Measurements from ENCODE around the gene NACAD. TPM values are rescaled to one million over a fixed set of nuclear protein-coding genes. Genes with fewer than 3 reads are reported as not detected.

The NACAD gene
- total and polyA plus RNA-seq, 2 of the 4 experiments (the other 2 are of a cell fraction), result 0.54 to 2.2 TPM

DNA sequence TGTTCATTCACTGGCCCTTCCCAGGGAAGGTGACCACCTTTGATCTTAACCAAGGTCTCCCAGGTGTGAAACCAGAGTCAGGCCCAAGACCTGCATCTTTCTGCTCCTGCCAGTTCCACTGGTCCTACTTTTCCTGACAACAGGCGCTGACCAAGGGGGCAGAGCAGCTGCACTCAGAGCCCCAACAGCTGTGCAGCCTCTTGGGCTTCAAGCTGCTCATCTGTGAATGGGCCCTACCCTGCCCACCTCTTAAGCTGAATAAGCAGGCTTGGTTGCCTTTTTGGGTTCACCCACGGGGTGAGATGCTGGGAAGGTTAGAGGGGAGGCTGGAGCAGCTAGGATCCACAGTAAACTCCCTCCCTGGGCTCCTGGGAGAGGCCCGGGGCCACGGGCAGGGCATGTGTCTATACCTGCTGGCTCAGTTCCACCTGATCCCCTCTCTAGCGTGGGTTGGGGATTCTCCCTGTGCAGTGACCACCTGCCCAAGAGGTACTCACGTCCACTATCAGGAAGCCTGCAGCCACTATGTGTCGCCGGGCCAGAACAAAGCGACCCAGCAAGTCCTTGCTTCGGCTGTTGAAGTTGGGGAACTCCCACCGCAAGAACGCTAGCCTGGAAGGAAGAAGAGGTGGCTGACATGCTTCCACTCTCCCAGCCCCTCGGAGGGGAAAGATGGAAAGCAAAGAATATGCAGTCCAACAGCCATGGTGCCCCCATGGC lies 12.2 kb upstream of the NACAD start:
- H3K36me3 ChIP-seq (ENCODE audit: control insufficient read depth, insufficient read depth, low read length), result peaks cover 71% of the 10 kb centered on the region
- H2AFZ ChIP-seq (replicated peaks; ENCODE audit: low read length, poor library complexity), result no peak overlapping the region

More for the DNA sequence above, 12.2 kb upstream of the NACAD start:
- H2BK15ac ChIP-seq (ENCODE audit: low read depth, low read length), result no peak overlapping the region
- H4K8ac ChIP-seq (ENCODE audit: low read depth in 2 of 2, low read length in 2 of 2), result no peak overlapping the region
- H3K9ac ChIP-seq (ENCODE audit: low read depth, low read length), result no peak overlapping the region
- peaks cover 17 to 23% of the 10 kb centered on the region in 2 experiments for H3K79me1 ChIP-seq (ENCODE audit: low read depth in 1 of 2, low read length in 2 of 2)
- BruUV-seq (replicated peaks), result no TSS peak
- no peak overlapping the region for H3K18ac ChIP-seq (ENCODE audit: low read depth, low read length)
- no peaks in the 10 kb centered on the region; the same call in 1 of the 2 replicates for H3K9me1 ChIP-seq (ENCODE audit: insufficient read depth, low read length)
- no peaks in the 10 kb centered on the region for H3K4me1 ChIP-seq (ENCODE audit: control insufficient read depth, insufficient read depth, low read length)
- dilution Hi-C loops (cut with HindIII; ENCODE audit: low sequenced_read_pairs, unreplicated experiment), result no loop called here
- H3K4me2 ChIP-seq (ENCODE audit: low read depth, low read length), result no peak overlapping the region
- DNase-seq (no peak), ATAC-seq (ENCODE audit: low read depth) (no peak)
- no peak overlapping the region for H3K4ac ChIP-seq (ENCODE audit: low read depth, low read length)
- H3K56ac ChIP-seq (ENCODE audit: extremely low read depth, insufficient read depth, low read length), result no peak overlapping the region
- ChIA-PET CTCF (interaction anchor here (0.9 kb wide), 1 partner anchor 16 kb away, joined by 3 read pairs; no protein-coding TSS in a partner anchor), POLR2A (ENCODE audit: unreplicated experiment) (no interaction called here)
- no peak overlapping the region for H3K14ac ChIP-seq (replicated peaks; ENCODE audit: low read depth, low read length)
- TF ChIP-seq MAFK (IDR thresholded peaks at IDR 0.05; ENCODE audit: low read depth, low read length) (no peak), MXI1 (IDR thresholded peaks at IDR 0.05; ENCODE audit: borderline replicate concordance, low read depth, low read length) (no peak), MAZ (IDR thresholded peaks at IDR 0.05; ENCODE audit: borderline replicate concordance, low read depth, low read length) (no peak), RCOR1 (IDR thresholded peaks at IDR 0.05; ENCODE audit: insufficient replicate concordance, low read length) (no peak)
- TF ChIP-seq, protein P1, sequence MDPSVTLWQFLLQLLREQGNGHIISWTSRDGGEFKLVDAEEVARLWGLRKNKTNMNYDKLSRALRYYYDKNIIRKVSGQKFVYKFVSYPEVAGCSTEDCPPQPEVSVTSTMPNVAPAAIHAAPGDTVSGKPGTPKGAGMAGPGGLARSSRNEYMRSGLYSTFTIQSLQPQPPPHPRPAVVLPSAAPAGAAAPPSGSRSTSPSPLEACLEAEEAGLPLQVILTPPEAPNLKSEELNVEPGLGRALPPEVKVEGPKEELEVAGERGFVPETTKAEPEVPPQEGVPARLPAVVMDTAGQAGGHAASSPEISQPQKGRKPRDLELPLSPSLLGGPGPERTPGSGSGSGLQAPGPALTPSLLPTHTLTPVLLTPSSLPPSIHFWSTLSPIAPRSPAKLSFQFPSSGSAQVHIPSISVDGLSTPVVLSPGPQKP (IDR thresholded peaks at IDR 0.05; ENCODE audit: borderline replicate concordance, low read depth, low read length), result no peak
- H3K23ac ChIP-seq (ENCODE audit: low read depth, low read length), result no peak overlapping the region
- no peaks in the 10 kb centered on the region for H3K27me3 ChIP-seq (ENCODE audit: control insufficient read depth, insufficient read depth, low read length)
- no peak overlapping the region for H2BK120ac ChIP-seq (ENCODE audit: low read depth, low read length)
- H3K27ac ChIP-seq (ENCODE audit: insufficient read depth, low read length), result no peak overlapping the region
- no peak overlapping the region for H2BK20ac ChIP-seq (ENCODE audit: low read depth, low read length)
- no peak overlapping the region for H2AK5ac ChIP-seq (ENCODE audit: low read depth, low read length)
- H3K4me3 ChIP-seq (ENCODE audit: insufficient read depth, low read depth, low read length), result no peak overlapping the region
- no peak overlapping the region for H2BK5ac ChIP-seq (ENCODE audit: low read depth, low read length, poor library complexity, severe bottlenecking)
- H4K5ac ChIP-seq (ENCODE audit: low read depth, low read length), result no peak overlapping the region
- intact Hi-C loops (cut with micrococcal nuclease), result no loop called here
- in situ Hi-C loops (cut with MboI; ENCODE audit: low sequenced_read_pairs), result no loop called here
- WGBS, 2 experiments (ENCODE audit: extremely low coverage in 2 of 2, insufficient read length in 1 of 2), result 96% methylated on average over 4 of the region's 13 CpGs; no CpG with 5 or more reads in 1 of the 2 experiments
- no peak overlapping the region for H4K91ac ChIP-seq (ENCODE audit: insufficient read depth, low read depth, low read length)
- no peaks in the 10 kb centered on the region for H3K9me3 ChIP-seq (ENCODE audit: control insufficient read depth, insufficient read depth, low read length)
- H4K20me1 ChIP-seq (ENCODE audit: insufficient read depth, low read length), result peaks cover 12% of the 10 kb centered on the region
- H2AK9ac ChIP-seq (replicated peaks; ENCODE audit: low read depth, low read length, poor library complexity), result no peak overlapping the region
